Osteocyte (in vitro differentiated cells): Measurements from ENCODE around the gene CD6. TPM values are rescaled to one million over a fixed set of nuclear protein-coding genes. Genes with fewer than 3 reads are reported as not detected.

ENCODE experiments used
- DNase-seq: peaks from one replicate; pipeline ENCODE4 v3.0.0; 2021; ENCODE audit warnings: mixed read lengths; ENCODE audit not compliant: unreplicated experiment; ENCODE audit errors: extremely low spot score
- H3K27ac Mint-ChIP-seq: one replicate; pipeline ENCODE4 v1.8.0; 2021; ENCODE audit warnings: mild to moderate bottlenecking, mixed read lengths; ENCODE audit not compliant: unreplicated experiment
- H3K27me3 Mint-ChIP-seq: one replicate; pipeline ENCODE4 v1.8.0; 2021; ENCODE audit warnings: mixed read lengths; ENCODE audit not compliant: unreplicated experiment
- H3K36me3 Mint-ChIP-seq: one replicate; pipeline ENCODE4 v1.8.0; 2021; ENCODE audit warnings: mixed read lengths; ENCODE audit not compliant: unreplicated experiment
- H3K4me1 Mint-ChIP-seq: one replicate; pipeline ENCODE4 v1.8.0; 2021; ENCODE audit warnings: mixed read lengths; ENCODE audit not compliant: unreplicated experiment
- H3K4me3 Mint-ChIP-seq: one replicate; pipeline ENCODE4 v1.8.0; 2021; ENCODE audit warnings: mild to moderate bottlenecking, moderate library complexity, mixed read lengths; ENCODE audit not compliant: unreplicated experiment
- H3K9me3 Mint-ChIP-seq: one replicate; pipeline ENCODE4 v1.8.0; 2021; ENCODE audit warnings: mixed read lengths; ENCODE audit not compliant: unreplicated experiment
- total RNA-seq: library from RNA; stranded (reverse); gene quantifications from 2 replicates; pipeline ENCODE4 v1.2.1, GENCODE V29; 2021
- TF ChIP-seq, protein P1 (sequence below): fragments of 200-600 bp; sonication (generic); IDR thresholded peaks from 2 replicates; pipeline ENCODE4 v1.5.0; 2021; ENCODE audit warnings: antibody characterized with exemption, mild to moderate bottlenecking, moderate library complexity

The CD6 gene
- total RNA-seq, 1 donor from 2014 or later = not detected

GRCh38 chr11:60993615-60994014 lies 22.1 kb downstream of the CD6 start:
- H3K36me3 Mint-ChIP-seq = no peaks in the 10 kb centered on the region
- peaks cover 53% of the 10 kb centered on the region for H3K27me3 Mint-ChIP-seq
- no peaks in the 10 kb centered on the region for H3K9me3 Mint-ChIP-seq
- TF ChIP-seq, protein P1, sequence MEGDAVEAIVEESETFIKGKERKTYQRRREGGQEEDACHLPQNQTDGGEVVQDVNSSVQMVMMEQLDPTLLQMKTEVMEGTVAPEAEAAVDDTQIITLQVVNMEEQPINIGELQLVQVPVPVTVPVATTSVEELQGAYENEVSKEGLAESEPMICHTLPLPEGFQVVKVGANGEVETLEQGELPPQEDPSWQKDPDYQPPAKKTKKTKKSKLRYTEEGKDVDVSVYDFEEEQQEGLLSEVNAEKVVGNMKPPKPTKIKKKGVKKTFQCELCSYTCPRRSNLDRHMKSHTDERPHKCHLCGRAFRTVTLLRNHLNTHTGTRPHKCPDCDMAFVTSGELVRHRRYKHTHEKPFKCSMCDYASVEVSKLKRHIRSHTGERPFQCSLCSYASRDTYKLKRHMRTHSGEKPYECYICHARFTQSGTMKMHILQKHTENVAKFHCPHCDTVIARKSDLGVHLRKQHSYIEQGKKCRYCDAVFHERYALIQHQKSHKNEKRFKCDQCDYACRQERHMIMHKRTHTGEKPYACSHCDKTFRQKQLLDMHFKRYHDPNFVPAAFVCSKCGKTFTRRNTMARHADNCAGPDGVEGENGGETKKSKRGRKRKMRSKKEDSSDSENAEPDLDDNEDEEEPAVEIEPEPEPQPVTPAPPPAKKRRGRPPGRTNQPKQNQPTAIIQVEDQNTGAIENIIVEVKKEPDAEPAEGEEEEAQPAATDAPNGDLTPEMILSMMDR = no peak
- H3K4me3 Mint-ChIP-seq = no peak overlapping the region
- no peak overlapping the region for H3K27ac Mint-ChIP-seq
- no peaks in the 10 kb centered on the region for H3K4me1 Mint-ChIP-seq
- DNase-seq = no peak

GRCh38 chr11:60994541-60995080 lies 23.1 kb downstream of the CD6 start:
- peaks cover 48% of the 10 kb centered on the region for H3K27me3 Mint-ChIP-seq
- H3K4me1 Mint-ChIP-seq = no peaks in the 10 kb centered on the region
- no peak overlapping the region for H3K27ac Mint-ChIP-seq
- H3K9me3 Mint-ChIP-seq = no peaks in the 10 kb centered on the region
- TF ChIP-seq, protein P1 = no peak
- H3K36me3 Mint-ChIP-seq = no peaks in the 10 kb centered on the region
- no peak for DNase-seq
- no peak overlapping the region for H3K4me3 Mint-ChIP-seq

GRCh38 chr11:60995798-60996197 lies 24.3 kb downstream of the CD6 start:
- Mint-ChIP-seq H3K27me3 (peaks cover 48% of the 10 kb centered on the region), H3K4me3 (no peak overlapping the region), H3K27ac (no peak overlapping the region), H3K4me1 (no peaks in the 10 kb centered on the region), H3K36me3 (no peaks in the 10 kb centered on the region), H3K9me3 (no peaks in the 10 kb centered on the region)
- DNase-seq = no peak
- TF ChIP-seq, protein P1 = no peak

- H3K4me3 Mint-ChIP-seq = no peak overlapping the region
These were observed 25.1 kb downstream of the CD6 start for GRCh38 chr11:60996381-60997138.

GRCh38 chr11:61000426-61000825 lies 28.9 kb downstream of the CD6 start:
- no peaks in the 10 kb centered on the region for H3K36me3 Mint-ChIP-seq
- no peaks in the 10 kb centered on the region for H3K9me3 Mint-ChIP-seq
- no peak overlapping the region for H3K4me3 Mint-ChIP-seq
- no peak for DNase-seq
- H3K27ac Mint-ChIP-seq = no peak overlapping the region
- H3K4me1 Mint-ChIP-seq = peaks cover 5% of the 10 kb centered on the region
- TF ChIP-seq, protein P1 = no peak
- peaks cover 31% of the 10 kb centered on the region for H3K27me3 Mint-ChIP-seq

More at GRCh38 chr11:60996381-60997138, 25.1 kb downstream of the CD6 start:
- Mint-ChIP-seq H3K27me3 (peaks cover 44% of the 10 kb centered on the region), H3K4me1 (no peaks in the 10 kb centered on the region), H3K9me3 (no peaks in the 10 kb centered on the region), H3K27ac (no peak overlapping the region), H3K36me3 (no peaks in the 10 kb centered on the region)
- TF ChIP-seq, protein P1 = no peak
- DNase-seq = no peak
